HG03103 (cell line): ENCODE results near the gene DNAJB8.

Source experiments
- ATAC-seq: cut with Tn5 transposase; IDR thresholded peaks from one replicate; pipeline ENCODE4 v1.9.1; 2021; ENCODE audit warnings: low read depth; ENCODE audit not compliant: unreplicated experiment

The DNAJB8 gene

DNA sequence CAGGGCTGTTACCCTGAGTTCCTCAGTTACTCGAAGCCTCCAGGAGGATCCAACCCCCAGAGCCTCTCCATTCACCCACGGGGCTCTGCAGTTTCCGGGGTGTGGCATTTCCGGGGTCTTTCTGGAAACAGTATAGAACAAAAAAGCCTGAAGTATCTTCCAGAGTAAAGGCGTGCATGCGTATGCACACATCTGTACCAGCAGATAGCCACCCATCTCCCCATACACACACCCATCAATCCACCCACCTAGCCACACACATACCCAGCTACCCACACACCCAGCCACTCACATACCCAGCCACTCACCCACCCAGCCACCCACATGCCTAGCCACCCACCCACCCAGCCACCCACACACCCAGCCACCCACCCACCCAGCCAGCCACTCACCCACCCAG lies 2.9 kb upstream of the DNAJB8 start:
- no peak for ATAC-seq

- ATAC-seq, result no peak
Observed at GRCh38 chr3:128468791-128469527, 2.3 kb upstream of the DNAJB8 start.

DNA sequence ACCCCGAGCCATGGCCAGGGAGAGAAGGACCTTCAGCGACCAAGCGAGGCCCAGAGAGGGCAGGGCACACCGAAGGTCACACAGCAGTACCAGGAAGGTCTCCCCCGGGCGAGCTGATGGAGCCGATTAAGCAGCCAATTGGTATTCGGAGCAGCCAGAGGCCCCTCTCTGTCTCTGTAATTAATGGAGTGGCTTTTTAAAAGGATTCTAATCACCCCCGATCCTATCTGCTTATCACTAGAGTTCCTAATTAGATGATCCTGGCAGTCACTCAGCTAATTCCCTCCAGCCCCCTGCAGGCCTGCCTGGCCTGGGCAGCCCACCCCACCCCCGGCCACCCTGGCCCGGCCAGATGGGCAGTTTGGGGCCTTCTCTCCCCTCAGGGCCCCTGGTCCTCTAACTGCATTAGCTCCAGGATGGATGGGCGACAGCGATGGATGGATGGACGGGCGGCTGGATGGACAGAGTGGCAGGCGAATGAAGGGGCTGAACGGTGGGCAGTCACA lies 1.6 kb upstream of the DNAJB8 start:
- ATAC-seq, result no peak

- ATAC-seq, result no peak
Observed at GRCh38 chr3:128464702-128465101, 2.0 kb downstream of the DNAJB8 start.

DNA sequence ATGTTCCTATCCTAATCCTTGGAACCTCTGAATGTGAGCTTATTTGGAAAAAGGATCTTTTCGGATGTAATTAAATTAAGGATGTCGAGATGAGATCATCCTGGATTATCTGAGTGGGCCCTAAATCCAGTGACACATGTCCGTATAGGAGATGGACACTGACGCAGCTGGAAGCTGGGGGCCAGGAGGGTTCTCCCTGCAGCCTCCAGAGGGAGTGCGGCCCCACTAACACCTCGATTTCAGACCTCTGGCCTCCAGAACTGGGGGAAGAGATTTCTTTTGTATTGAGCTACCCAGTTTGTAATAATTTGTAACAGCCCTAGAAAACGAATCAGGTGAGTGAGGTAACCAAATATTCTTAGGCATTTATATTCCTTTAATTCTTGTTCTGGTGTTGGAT lies 2.5 kb downstream of the DNAJB8 start:
- no peak for ATAC-seq

- ATAC-seq, result no peak
Observed at GRCh38 chr3:128463771-128464170, 2.9 kb downstream of the DNAJB8 start.

DNA sequence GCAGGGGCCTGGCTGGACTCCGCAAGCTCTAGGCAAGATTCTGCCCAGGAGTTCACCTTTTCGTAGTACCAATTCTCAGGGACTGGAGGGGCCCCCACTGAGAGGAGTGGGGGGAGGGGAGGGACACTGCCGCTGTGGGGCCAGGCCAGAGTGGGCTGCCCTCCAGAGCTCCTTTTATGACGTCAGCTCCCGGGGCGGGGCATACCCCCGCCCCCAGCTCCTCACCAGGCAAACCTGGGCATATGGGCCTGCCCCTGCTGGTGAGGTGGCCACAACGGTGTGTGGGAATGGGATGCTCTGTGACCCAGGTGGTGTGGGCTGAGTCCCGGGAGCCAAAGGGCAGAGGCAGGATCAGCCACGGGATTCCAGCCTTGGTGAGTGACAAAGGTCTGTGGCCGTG lies 3.3 kb downstream of the DNAJB8 start:
- no peak for ATAC-seq

- no peak for ATAC-seq
Observed at GRCh38 chr3:128462931-128463330, 3.8 kb downstream of the DNAJB8 start.

DNA sequence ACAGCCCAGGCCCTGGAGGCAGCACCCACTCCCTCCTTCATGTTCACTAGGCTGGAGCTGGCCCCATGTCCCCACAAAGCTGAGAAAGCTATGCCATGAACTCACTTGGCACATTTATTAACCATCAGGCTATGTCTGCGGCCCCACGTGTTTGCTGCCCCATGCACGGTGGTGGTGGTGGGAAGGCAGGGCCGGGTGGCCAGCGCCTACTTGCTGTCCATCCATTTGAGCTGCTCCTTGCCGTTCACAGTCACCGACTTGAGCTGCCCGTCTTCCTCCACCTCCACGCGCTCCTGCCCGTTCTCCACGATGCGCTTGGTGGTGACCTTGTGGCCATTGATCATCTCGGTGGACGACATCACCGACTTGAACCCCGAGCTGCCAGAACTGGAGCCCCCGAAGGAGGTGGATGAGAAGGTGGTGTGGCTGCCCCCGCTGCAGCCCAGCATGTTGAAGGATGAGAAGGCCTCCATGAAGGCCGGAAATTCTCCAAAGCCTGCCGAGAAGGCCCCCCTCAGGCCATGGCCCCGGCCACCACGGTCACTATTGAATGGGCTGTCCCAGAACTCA lies 4.3 kb downstream of the DNAJB8 start:
- ATAC-seq, result no peak

DNA sequence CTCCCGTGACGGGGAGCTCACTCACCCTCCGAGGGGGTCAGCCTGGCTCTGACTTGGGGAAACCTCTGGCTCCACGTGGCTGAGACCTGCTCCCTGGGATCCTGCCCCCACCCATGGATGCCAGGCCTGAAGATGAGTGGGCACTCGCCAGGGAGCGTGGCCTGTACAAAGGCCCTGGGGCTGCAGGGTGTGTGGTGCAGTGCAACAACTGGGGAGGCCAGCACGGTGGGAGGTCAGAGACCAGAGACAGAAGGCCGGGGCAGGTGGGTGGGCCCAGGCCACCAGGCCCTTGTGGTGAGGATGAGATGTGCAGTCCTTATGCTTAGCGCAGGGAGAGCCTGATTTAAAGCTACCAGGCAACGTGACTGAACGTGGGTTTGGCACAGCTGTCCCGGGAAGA lies 5.0 kb downstream of the DNAJB8 start:
- no peak for ATAC-seq

- ATAC-seq, result no peak
Observed at GRCh38 chr3:128459461-128459820, 7.2 kb downstream of the DNAJB8 start.

DNA sequence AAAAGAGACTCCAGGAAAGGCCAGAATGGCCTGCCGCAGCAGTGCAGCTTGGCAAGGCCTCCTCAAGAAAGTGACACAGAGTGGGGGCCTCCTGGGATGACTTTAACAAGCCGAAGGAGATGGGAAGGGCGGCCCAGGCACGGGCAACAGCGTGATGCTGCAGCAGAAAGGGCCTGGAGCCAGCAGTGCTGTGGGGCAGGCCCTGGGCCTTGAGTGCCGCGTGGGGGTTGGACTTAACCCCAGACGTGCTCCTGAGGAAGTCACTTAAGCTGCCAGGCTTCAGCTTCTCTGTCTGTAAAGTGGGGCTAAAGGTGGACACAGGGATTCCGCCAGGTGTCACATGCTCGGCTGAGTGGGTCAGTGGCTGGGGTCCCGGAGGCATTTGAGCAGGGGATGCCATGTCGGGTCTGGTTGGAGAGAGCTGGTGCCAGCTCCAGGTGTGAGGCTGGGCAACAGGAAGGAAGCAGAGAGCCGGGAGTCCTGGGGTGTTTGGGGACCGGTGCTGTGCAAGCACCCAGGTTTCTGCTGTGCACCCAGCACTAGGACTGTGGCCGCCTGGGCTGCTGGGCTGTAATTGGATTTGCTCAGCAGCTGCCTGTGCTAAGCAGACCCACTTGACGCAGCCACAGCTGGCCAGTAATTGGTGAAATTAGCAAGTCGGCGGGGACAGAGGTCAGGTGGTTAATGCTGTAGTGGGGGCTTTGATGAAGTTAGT lies 7.8 kb downstream of the DNAJB8 start:
- ATAC-seq, result no peak

- no peak for ATAC-seq
Observed at GRCh38 chr3:128457937-128458336, 8.8 kb downstream of the DNAJB8 start.

DNA sequence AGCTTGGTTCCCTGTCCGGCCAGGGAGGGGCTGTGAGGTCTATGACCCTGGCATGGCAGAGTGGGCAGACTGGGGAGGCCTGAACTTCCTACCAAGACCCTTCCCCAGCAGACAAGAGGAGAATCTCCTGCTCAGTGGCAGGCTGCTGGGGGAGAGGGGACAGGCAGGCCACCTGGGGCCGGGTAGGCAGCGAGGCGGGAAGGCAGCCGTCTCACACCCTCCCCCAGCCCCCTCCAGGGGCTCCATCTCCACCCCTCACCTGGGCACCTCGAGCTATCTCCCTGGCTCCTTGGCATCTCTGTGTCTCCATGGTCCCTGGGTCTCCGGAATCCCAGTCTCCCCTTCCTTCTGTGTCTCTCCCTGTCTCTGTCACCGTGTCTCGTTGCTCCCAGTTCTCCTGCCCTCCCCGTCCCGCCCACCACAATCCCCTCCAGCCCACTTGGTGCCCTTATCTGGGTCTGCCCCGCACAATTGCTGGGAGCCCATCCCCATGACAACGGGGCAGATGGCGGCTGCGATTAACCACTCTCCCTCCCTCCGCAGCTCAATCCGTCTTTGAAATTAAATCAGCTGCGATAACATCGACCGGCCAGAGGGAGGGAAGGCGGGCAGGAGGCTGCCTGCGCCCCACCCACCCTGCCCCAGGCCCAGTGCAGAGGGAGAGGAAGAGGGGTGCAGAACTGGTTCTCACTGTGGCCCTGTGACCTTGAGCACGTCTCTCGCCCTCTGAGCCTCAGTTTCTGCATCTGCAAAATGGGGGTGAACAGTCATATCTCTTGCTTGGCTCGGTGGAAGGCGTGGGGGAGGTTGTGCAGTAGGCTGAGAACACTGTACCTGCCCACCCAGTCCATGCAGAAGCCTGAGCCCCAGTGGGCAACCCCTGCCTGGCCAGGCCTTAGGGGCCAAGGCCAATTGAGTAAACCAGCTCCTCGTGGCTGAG lies 9.6 kb downstream of the DNAJB8 start:
- ATAC-seq, result no peak

DNA sequence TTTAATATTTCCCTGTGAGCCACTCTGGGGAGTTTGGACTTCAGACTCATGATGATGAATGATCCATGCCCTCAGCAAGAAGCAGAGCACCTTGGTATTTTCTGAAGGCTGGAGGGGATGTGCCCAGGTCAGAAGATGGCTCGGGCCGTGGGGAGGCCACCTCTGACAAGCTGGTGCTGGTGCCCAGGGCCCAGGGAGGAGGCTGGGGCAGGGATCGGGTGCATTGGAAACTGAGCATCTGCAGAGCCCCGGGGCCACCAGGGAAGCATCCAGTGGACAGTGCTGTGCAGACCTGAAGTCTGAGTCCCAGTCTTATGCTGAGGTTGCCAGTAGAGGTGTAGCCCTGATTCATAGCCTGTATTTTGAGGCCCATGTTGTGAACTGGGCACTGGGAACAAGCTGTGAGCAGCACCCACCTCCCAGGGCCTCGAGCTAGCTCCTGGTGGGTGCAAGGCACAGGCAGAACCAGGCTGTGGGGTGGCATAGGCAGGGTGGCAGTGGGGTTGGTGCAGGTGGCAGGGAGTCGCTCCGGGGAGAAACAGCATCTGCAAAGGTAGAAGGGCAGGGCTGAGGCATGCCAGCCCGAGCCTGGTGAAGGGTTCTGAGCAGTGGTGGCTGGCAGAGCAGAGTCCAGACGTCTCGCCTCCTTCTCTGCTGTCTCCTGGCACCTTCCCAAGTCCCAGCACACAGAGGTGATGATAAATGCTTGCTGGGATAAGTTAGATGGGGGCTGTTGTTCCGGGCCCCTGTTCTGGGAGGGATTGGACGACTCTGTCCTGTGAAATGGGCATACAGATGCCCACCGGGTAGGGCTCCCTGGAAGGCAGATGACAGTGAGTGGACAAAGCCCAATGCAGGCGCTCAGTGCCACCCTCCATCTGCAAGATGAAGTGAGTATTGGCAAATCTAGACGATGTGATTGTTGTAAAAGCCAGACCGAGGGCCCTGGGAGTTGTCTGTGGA lies 10.6 kb downstream of the DNAJB8 start:
- ATAC-seq, result no peak

GRCh38 chr3:128455116-128455515 lies 11.6 kb downstream of the DNAJB8 start:
- ATAC-seq, result no peak

- no peak for ATAC-seq
Observed at GRCh38 chr3:128454310-128454618, 12.4 kb downstream of the DNAJB8 start.

- no peak for ATAC-seq
Observed at GRCh38 chr3:128453501-128454309, 13.0 kb downstream of the DNAJB8 start.

- no peak for ATAC-seq
Observed at GRCh38 chr3:128452678-128453275, 13.9 kb downstream of the DNAJB8 start.
